GM12872 (cell line): ENCODE measurements around the gene TRIM66.

ENCODE experiments used
- TF ChIP-seq, protein P1 (sequence below): IDR thresholded peaks from 3 replicates; pipeline ENCODE4 v1.5.1; 2011; ENCODE audit warnings: low read depth, mild to moderate bottlenecking, low read length, moderate library complexity; ENCODE audit not compliant: insufficient read depth

Gene TRIM66

DNA sequence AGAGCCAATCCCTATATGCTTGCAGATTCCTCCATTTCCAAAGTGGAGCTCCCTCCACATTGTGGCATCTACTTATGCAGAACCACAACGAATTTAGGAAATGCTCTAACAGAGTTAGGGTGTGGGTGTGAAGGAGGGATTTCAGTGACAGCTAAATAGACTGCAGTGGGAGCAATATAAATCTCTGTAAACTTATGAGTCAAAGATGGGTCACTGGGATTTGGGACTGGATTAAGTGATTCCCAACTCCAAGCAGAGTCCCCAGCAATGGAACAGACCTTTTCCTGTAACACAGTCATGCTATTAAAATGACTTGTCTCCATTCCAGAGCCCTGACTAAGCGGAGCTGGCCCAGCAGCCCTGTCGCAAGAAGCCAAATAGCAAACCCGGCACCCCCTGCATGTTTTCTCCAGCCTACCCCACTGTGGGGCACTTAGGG lies 36.8 kb upstream of the TRIM66 start:
- TF ChIP-seq, protein P1, sequence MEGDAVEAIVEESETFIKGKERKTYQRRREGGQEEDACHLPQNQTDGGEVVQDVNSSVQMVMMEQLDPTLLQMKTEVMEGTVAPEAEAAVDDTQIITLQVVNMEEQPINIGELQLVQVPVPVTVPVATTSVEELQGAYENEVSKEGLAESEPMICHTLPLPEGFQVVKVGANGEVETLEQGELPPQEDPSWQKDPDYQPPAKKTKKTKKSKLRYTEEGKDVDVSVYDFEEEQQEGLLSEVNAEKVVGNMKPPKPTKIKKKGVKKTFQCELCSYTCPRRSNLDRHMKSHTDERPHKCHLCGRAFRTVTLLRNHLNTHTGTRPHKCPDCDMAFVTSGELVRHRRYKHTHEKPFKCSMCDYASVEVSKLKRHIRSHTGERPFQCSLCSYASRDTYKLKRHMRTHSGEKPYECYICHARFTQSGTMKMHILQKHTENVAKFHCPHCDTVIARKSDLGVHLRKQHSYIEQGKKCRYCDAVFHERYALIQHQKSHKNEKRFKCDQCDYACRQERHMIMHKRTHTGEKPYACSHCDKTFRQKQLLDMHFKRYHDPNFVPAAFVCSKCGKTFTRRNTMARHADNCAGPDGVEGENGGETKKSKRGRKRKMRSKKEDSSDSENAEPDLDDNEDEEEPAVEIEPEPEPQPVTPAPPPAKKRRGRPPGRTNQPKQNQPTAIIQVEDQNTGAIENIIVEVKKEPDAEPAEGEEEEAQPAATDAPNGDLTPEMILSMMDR, result no peak

GRCh38 chr11:8717876-8718753 lies 35.6 kb upstream of the TRIM66 start:
- TF ChIP-seq, protein P1, result no peak

- TF ChIP-seq, protein P1, result no peak
These were observed 35.0 kb upstream of the TRIM66 start for GRCh38 chr11:8717544-8717875.

DNA sequence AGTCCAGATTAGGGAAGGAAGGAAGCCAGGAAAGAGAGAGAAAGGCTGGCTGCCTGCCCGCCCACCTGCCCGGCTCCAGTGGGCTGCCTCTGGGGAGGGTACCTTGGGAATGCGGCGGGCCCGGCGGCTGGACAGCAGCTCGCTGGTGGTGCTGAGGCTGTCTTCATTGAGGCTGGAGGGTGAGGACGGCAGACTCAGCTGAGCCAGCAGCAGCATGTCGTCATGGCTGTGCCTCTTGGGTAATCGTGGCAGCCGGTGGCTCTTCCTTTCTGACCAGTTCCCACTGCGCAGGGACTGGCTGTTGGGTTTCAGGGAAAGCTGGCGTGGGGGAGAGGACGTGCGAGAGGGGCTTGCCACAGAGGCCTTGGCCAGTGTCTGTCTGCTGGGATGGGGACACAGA lies 33.0 kb upstream of the TRIM66 start:
- TF ChIP-seq, protein P1, result no peak

- TF ChIP-seq, protein P1, result no peak
These were observed 32.3 kb upstream of the TRIM66 start for GRCh38 chr11:8714622-8715225.

- TF ChIP-seq, protein P1, result no peak
These were observed 31.4 kb upstream of the TRIM66 start for GRCh38 chr11:8713760-8714454.

GRCh38 chr11:8712506-8712905 lies 30.0 kb upstream of the TRIM66 start:
- TF ChIP-seq, protein P1, result no peak
